HUES64 (cell line): ENCODE measurements around the gene GAP43.
"Not testable (repeated sequence)": the region's sequence is repeated elsewhere in the genome, so short reads cannot be mapped to it uniquely, and the experiment has no call there.

Experiments
- H3K27ac ChIP-seq: 2 replicates; pipeline ENCODE4 v1.7.0; 2013; ENCODE audit warnings: low read depth, low read length, inconsistent platforms
- H3K27me3 ChIP-seq: 2 replicates; pipeline ENCODE4 v1.6.1; 2013; ENCODE audit warnings: mild to moderate bottlenecking, low read length; ENCODE audit not compliant: insufficient read depth
- H3K36me3 ChIP-seq: 2 replicates; pipeline ENCODE4 v1.6.1; 2013; ENCODE audit warnings: mild to moderate bottlenecking, low read length; ENCODE audit not compliant: insufficient read depth
- H3K4me1 ChIP-seq: 2 replicates; pipeline ENCODE4 v1.6.1; 2013; ENCODE audit warnings: mild to moderate bottlenecking, low read length, moderate library complexity; ENCODE audit not compliant: insufficient read depth
- H3K4me3 ChIP-seq: 2 replicates; pipeline ENCODE4 v1.5.1; 2013; ENCODE audit warnings: mild to moderate bottlenecking, low read length, moderate library complexity
- H3K9ac ChIP-seq: 2 replicates; pipeline ENCODE4 v1.6.1; 2013; ENCODE audit warnings: mild to moderate bottlenecking, low read depth, low read length
- H3K9me3 ChIP-seq: 2 replicates; pipeline ENCODE4 v1.6.1; 2013; ENCODE audit warnings: low read depth, low read length; ENCODE audit not compliant: insufficient read depth
- WGBS: fragments of 150-250, 120-280 bp; methylation state at CpG from one replicate; pipeline ENCODE4 v1.1.7; 2013; ENCODE audit warnings: missing lambda C conversion rate; 5-methylcytosine and 5-hydroxymethylcytosine counted together

GAP43 gene

DNA sequence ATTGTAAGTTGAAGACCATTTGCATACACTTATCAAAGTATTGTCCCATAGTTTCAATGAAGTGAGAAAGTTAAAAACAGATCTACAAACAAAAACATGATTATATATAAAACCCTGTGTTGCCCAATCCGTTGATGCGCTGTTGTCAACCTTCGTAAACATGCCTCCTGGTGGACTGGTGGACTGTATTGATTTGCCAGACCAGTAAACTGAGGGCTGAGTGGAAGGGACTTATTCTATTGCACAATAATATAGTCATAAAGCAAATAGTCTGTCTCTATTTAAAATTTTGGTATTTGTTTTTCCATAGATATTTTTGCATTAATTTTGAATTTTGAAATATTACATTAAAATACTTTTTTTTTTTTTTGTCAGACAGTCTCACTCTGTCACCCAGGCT is 102.5 kb downstream of the GAP43 start:
- Histone ChIP-seq H3K27ac (no peak overlapping the region), H3K4me1 (no peaks in the 10 kb centered on the region), H3K4me3 (no peak overlapping the region), H3K27me3 (no peaks in the 10 kb centered on the region), H3K9ac (no peak overlapping the region), H3K36me3 (peaks cover 4% of the 10 kb centered on the region; the same call in 1 of the 2 replicates), H3K9me3 (no peaks in the 10 kb centered on the region)
- 97% methylated on average over 3 of the region's 3 CpGs for WGBS

DNA sequence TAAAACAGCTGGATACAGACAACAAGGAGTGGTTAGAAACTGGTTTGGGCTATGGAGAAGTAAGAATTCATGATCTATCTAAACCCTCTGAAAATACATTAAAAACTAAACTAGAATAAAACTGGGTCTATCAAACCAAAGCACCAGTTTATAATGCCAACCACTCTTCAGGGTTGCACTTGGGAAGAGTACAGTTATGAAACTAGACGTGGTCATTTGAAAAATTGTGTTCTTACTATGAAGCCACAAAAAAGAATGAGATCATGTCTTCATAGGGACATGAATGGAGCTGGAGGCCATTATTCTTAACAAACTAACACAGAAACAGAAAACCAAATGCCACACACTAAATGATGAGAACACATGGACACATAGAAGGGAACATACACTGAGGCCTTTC is 103.8 kb downstream of the GAP43 start:
- Histone ChIP-seq H3K27me3 (no peaks in the 10 kb centered on the region), H3K36me3 (no peaks in the 10 kb centered on the region), H3K9ac (no peak overlapping the region), H3K9me3 (no peaks in the 10 kb centered on the region), H3K4me3 (no peak overlapping the region), H3K27ac (no peak overlapping the region), H3K4me1 (no peaks in the 10 kb centered on the region)
- WGBS: 100% methylated on average over 1 of the region's 1 CpG

DNA sequence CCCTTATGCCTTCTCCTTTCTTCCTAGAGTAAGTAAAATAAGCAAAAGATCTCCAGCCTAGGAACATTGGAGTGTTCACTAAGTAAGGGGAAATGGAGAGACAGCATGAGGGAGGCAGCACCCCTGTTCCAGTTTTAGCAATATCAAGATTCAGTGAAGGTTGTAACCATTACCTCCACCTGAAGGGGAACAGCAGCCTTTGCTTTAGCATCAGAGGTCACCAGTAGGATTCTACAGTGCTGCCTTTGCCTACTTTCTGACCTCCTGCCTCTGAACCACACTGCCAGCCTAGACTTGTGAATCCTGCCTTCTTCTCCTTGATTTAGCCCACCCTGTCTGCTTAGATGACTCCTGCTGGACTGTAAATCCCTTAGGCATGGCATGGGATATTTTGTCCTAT is 104.7 kb downstream of the GAP43 start:
- H3K4me1 ChIP-seq: no peaks in the 10 kb centered on the region
- no peak overlapping the region for H3K4me3 ChIP-seq
- no peaks in the 10 kb centered on the region for H3K27me3 ChIP-seq
- no peaks in the 10 kb centered on the region for H3K36me3 ChIP-seq
- H3K27ac ChIP-seq: no peak overlapping the region
- H3K9ac ChIP-seq: no peak overlapping the region
- no peaks in the 10 kb centered on the region for H3K9me3 ChIP-seq

- not testable (repeated sequence) for H3K4me1 ChIP-seq, H3K4me3 ChIP-seq
- WGBS: 94% methylated on average over 1 of the region's 3 CpGs
Observed at GRCh38 chr3:115736341-115736740, 113.0 kb downstream of the GAP43 start.

DNA sequence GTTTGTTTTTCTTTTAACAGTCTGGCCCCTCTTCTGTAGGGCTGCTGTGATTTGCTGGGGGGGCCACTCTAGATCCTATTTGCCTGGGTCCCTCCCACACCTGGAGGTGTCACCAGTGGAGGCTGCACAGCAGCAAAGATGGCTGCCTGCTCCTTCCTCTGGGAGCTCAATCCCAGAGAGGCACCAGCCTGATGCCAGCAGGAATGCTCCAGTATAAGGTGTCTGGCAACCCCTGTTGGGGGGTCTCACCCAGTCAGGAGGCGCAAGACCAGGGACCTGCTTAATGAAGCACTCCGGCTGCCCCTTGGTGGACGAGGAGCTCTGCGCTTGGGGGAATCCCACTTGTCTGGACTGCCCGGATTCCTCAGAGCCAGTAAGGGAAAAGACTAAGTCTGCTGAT is 118.3 kb downstream of the GAP43 start:
- Histone ChIP-seq H3K27ac (no peak overlapping the region), H3K36me3 (no peaks in the 10 kb centered on the region), H3K9me3 (0 out of 2 replicates have a peak, but pooled peaks cover 3% of the 10 kb centered on the region), H3K4me1 (no peaks in the 10 kb centered on the region), H3K9ac (no peak overlapping the region), H3K4me3 (no peak overlapping the region), H3K27me3 (no peaks in the 10 kb centered on the region)
- 97% methylated on average over 5 of the region's 5 CpGs for WGBS

More at GRCh38 chr3:115736341-115736740, 113.0 kb downstream of the GAP43 start:
- H3K27ac ChIP-seq, H3K36me3 ChIP-seq, H3K9me3 ChIP-seq, H3K9ac ChIP-seq, H3K27me3 ChIP-seq: not testable (repeated sequence)

DNA sequence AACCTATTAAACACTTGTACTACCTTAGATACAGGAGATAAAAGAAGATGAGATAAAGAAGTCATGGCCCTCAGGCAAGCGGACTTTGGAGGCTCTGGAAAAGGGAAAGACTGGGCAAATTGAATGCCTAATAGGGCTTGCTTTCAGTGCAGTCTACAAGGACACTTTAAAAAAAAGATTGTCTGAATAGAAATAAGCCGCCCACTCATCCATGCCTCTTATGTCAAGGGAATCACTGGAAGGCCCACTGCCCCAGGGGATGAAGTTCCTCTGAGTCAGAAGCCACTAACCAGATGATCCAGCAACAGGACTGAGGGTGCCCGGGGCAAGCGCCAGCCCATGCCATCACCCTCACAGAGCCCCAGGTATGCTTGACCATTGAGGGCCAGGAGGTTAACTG is 121.2 kb downstream of the GAP43 start:
- not testable (repeated sequence) for H3K4me1 ChIP-seq, H3K9me3 ChIP-seq, H3K36me3 ChIP-seq, H3K27ac ChIP-seq, H3K9ac ChIP-seq, H3K4me3 ChIP-seq, H3K27me3 ChIP-seq
- WGBS: 79% methylated on average over 4 of the region's 4 CpGs

GRCh38 chr3:115752978-115753377 is 129.7 kb downstream of the GAP43 start:
- not testable (repeated sequence) for H3K27ac ChIP-seq, H3K9me3 ChIP-seq, H3K9ac ChIP-seq, H3K27me3 ChIP-seq, H3K4me3 ChIP-seq, H3K4me1 ChIP-seq, H3K36me3 ChIP-seq
- 78% methylated on average over 1 of the region's 1 CpG for WGBS

DNA sequence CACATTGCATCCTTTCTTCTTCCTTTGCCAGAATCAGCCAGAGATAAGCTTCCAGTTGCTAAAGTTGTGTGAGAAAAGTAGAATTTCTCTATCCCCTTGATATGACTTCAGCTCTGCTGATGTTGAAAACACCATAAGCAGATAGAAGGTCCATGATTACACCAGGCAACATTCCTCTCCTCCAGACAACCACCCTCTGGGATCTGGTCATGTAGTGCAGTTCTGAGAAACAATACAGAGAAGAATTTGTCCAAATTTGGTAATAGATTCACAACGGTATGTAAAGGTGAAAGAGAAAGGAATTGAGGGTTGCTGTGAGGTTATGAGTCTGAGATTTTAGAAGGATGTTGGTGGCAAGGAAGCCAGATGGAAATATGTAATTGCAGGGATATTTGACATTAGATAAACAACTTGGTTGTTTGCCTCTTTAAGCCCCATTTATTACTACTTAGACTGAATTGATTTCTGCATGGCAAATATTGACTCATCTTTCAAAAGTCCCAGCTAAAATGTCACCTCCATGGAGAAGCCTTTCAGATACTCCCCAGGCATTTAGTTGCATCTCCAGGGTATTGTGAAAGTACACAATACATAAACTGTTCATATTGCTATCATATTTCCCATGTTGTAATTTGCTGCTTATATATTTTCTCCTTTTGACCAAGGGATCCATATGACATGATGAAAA is 134.9 kb downstream of the GAP43 start:
- Histone ChIP-seq H3K9me3 (no peaks in the 10 kb centered on the region), H3K4me3 (no peak overlapping the region), H3K27ac (no peak overlapping the region), H3K36me3 (no peaks in the 10 kb centered on the region), H3K27me3 (no peaks in the 10 kb centered on the region), H3K4me1 (no peaks in the 10 kb centered on the region), H3K9ac (no peak overlapping the region)
- WGBS: 93% methylated on average over 1 of the region's 1 CpG

- Histone ChIP-seq H3K9ac (no peak overlapping the region), H3K4me3 (no peak overlapping the region), H3K27ac (no peak overlapping the region), H3K27me3 (no peaks in the 10 kb centered on the region), H3K9me3 (no peaks in the 10 kb centered on the region), H3K4me1 (no peaks in the 10 kb centered on the region), H3K36me3 (no peaks in the 10 kb centered on the region)
- 92% methylated on average over 3 of the region's 3 CpGs for WGBS
Observed at GRCh38 chr3:115760716-115761115, 137.4 kb downstream of the GAP43 start.

DNA sequence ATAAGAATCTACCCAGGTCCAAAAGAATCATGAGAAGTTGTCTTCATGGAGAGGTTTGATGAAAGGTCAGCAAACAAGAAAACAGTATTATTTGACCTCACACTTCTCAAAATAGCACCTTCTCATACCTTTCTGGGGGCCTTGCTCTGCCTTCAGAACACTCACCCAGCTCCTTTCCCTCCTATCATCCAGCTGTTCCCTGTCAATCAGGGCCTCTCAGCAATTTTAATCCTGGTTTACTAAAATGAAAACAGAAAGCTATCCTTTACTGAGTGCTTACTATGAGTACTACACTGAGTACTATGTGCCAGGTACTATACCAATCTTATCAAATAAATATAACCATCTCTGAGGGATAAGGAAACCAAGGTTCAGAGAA is 138.6 kb downstream of the GAP43 start:
- Histone ChIP-seq H3K9ac (no peak overlapping the region), H3K27ac (no peak overlapping the region), H3K9me3 (no peaks in the 10 kb centered on the region), H3K4me3 (no peak overlapping the region), H3K36me3 (no peaks in the 10 kb centered on the region), H3K27me3 (no peaks in the 10 kb centered on the region), H3K4me1 (peaks cover 11% of the 10 kb centered on the region)

DNA sequence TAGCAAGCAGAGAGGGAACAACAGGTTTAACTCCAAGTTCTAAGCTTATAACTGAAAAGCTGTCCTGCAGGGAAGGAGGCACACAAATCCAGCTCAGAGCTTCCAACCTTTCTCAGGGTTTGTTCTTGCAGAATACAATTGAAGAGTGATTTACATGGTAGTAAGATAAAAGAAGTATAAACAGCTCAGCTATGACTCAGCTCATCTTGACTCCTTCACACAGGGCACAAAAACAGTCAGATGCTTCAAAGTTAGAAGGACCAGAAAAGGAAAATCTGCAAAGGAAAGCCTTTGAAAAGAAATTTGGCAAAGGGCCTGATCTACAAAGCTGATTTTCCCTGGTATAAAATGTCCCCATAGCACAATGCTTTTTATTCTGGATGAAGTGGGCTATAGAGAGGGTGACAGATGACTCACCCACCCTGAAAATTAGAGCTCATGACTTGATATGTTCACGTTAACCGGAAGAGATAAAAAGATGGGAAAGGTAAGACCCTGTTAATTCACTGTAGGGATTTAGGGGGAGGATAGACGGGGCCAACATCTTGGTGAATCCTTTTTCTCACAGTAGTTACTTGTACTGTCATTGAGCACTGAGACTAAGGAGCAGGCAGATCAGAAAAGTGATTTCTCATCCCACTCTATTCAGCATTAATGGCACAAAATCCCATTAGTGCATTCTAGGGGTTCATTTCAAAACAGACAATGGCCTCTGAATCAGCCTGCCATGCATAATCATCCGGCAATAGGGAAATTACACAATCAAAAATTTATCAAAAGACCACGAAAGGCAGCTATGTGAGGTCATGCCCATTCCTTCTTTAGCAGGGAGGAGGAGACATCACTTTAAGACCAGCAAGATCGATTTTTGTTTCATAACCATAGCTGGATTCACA is 143.5 kb downstream of the GAP43 start:
- H3K9ac ChIP-seq: no peak overlapping the region; the same call in 1 of the 2 replicates
- no peaks in the 10 kb centered on the region for H3K27me3 ChIP-seq
- peak overlapping the region; percentile 55; the same call in 1 of the 2 replicates for H3K27ac ChIP-seq
- no peak overlapping the region for H3K4me3 ChIP-seq
- no peaks in the 10 kb centered on the region for H3K36me3 ChIP-seq
- no peaks in the 10 kb centered on the region for H3K9me3 ChIP-seq
- WGBS: 83% methylated on average over 6 of the region's 6 CpGs
- H3K4me1 ChIP-seq: peaks cover 16% of the 10 kb centered on the region
